NCI-H1694 treated with DMSO at 0.1 percent for 48 hours (cell line): ENCODE measurements around the gene NR2F2.
"Not testable (repeated sequence)": the region's sequence is repeated elsewhere in the genome, so short reads cannot be mapped to it uniquely, and the experiment has no call there.

Experiments
- DNase-seq: peaks from one replicate; lab custom pipeline; 2025; lab: John Stamatoyannopoulos, UW

The NR2F2 gene

DNA sequence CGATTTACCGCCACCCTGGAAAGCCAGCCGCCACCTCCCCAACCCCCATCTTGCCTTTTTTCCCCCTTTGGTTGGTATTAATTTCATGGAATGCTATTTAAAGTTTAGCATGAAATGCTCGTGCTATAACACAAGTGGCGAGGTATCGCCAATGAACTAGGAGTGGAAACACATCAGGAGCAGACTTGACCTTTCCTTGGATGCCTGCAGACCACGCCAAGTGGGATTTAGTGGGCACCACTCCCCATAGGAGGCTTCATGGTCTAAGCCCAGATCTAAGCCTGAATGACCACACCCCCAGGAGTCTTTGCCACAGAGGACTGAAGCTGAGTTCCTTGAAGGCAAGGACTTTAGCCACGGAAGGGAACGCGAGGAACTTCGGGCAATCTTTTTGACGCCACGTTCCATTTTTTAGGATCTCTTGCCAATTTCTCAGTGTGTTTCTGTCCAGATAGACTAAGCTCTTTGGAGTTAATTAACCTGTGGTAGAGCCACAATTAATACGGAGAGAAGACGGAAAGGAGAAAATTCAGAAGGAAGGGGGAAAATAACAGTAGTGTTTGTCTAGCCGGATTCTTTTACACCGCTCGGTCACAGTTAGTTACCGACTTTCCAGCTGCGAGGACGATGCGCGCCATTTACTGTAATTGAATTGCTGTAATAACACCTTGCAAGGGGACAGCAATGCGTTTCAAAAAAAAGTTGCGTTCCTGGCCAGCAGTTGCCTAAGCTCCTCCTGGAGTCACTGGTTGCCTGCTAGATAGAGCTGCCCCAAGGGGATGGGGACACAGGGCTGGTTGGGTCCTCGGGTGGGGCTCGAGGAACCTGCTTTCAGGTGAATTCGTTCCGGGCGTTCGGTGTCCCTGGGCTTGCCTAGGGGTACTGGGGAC lies 37.1 kb downstream of the NR2F2 start:
- no peak for DNase-seq

DNA sequence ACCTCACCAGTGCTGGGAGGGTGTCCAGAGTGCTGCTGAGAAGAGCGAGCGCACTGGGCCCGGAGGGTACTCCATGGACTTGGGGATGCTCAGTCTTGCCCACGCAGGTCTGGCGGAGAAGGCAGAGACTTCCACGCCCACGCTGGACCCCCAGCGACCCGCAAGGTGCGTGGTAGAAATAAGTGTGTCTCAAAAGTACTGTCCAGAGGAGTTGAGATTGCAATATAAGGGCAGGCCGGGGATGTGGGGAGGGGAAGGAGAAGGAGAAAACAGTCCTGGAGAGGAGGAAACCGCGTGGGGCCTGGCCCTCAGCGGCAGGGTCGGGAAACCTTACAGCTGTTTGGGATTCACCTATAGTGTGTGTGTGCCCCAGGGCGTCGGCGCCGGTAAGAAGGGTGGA lies 38.9 kb downstream of the NR2F2 start:
- DNase-seq: no peak

DNA sequence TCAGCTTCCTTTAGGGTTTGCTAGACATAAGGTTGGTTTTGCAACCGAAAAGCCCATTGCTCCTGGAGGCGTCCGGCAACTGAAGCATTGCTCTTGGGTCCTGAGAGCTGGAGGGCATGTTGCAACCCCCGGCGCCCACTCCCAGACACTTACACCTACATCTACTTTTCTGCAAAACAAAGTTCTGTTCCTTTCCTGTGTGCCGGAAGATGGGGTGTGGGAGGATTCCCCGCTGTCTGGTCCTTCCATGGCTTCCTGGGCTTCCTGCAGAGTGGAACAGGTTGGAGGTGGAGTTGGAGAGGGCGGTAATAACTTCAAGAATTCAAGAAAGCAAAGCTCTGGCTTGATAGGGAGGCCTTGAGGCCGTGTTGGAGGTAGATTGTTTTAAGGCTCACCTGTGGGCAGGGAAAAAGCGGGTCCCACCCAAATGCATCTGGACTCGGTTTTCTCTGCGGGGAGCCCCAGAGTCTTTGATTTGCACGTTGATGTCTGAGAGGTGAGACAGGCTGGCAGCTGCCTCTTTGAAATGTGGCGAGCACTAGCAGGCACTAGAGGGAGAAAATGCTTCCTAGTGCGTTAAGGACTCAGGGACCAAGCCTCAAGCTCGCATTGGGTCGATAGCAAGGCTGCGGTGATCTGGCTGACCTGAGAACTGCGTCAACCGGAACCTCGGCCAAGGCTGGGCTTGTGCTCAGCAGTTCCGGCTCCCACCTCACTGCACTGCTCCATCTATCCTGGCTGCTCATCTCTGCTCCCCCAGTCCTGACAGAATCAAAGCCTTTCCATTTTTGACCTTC lies 39.5 kb downstream of the NR2F2 start:
- DNase-seq: no peak

DNA sequence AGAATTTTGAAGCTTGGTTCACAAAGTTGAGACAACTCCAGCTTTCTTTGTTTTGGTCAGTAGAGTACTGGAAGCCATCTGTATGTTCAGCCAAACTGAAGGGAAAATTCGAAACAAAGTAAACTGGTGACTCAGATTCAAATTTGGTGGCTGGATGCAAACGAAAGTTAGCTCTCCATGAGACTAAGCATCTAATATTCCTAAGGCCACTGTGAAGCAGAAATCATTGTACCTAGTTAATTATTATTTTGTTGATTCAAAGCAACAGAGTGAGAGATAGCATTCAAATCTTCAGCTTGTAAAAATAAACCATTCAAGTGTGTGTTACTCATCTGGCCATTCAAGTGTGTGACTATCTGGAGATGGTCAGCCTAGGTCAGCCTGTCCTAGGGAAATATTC lies 42.1 kb downstream of the NR2F2 start:
- no peak for DNase-seq

GRCh38 chr15:96374499-96374898 lies 44.0 kb downstream of the NR2F2 start:
- no peak for DNase-seq

- DNase-seq: not testable (repeated sequence)
Measured at GRCh38 chr15:96379592-96379991, 49.1 kb downstream of the NR2F2 start.

- DNase-seq: no peak
Measured at GRCh38 chr15:96381463-96381862, 51.0 kb downstream of the NR2F2 start.

- DNase-seq: no peak
Measured at GRCh38 chr15:96385195-96385594, 54.7 kb downstream of the NR2F2 start.

DNA sequence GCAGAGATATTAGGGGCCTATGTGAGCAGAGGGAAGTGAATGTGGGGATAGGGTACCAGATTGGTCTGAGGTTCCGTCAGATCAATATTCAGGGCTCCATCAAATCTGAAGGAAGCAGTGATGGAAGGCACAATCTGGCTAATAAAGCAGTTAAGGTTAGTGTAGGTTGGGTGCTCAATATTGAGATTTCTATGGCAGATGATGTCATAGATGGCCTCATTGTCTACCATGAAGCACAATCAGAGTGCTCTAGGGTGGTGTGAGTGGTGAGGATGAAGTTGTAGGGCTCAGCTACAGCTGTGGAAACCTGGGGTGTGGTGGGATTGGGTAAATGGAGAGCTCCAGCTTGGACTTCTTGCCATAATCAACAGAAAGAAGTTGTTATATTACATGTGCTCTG lies 58.2 kb downstream of the NR2F2 start:
- DNase-seq: no peak
